ENCODE measurements around the gene MOAP1. TPM values are rescaled to one million over a fixed set of nuclear protein-coding genes. Genes with fewer than 3 reads are reported as not detected.

The MOAP1 gene
- total RNA-seq, 4 donors from 2014 or later = 14.6 to 37.1 (median 20.4) TPM

- Histone ChIP-seq H3K9me3 (no peaks in the 10 kb centered on the region), H3K27me3 (no peaks in the 10 kb centered on the region), H3K4me3 (no peak overlapping the region), H3K4me1 (peaks cover 0 to 5% of the 10 kb centered on the region in 2 donors), H3K27ac (no peak overlapping the region), H3K36me3 (no peaks in the 10 kb centered on the region)
- no peak for TF ChIP-seq CTCF (IDR thresholded peaks at IDR 0.05)
- TF ChIP-seq POLR2A (IDR thresholded peaks at IDR 0.05) = no peak
- intact Hi-C loops (cut with DNase I; ENCODE audit: low total_unique reads) = no loop called here
- DNase-seq = no peak
Observed at GRCh38 chr14:93212432-93212831, 27.7 kb upstream of the MOAP1 start.

- H3K27ac ChIP-seq = peak overlapping the region; percentile 47 to 83
- TF ChIP-seq POLR2A (IDR thresholded peaks at IDR 0.05) (no peak), CTCF (IDR thresholded peaks at IDR 0.05) (peak in 1 of 4 experiments; percentile 3)
- H3K4me3 ChIP-seq = peak overlapping the region; percentile 77 to 79
- H3K27me3 ChIP-seq = no peaks in the 10 kb centered on the region
- intact Hi-C loops (cut with DNase I; ENCODE audit: low total_unique reads) = no loop called here
- no peaks in the 10 kb centered on the region for H3K36me3 ChIP-seq
- H3K9me3 ChIP-seq = no peaks in the 10 kb centered on the region
- H3K4me1 ChIP-seq = peaks cover 0 to 5% of the 10 kb centered on the region in 2 donors
- DNase-seq = peak in 1 of 2 donors; percentile 44
Observed at GRCh38 chr14:93207468-93208308, 23.0 kb upstream of the MOAP1 start.

- TF ChIP-seq POLR2A (IDR thresholded peaks at IDR 0.05) = peak; percentile 59 to 61
- peak; percentile 23 to 52 (median 40) for TF ChIP-seq CTCF (IDR thresholded peaks at IDR 0.05)
- DNase-seq = peak; percentile 94
- Histone ChIP-seq H3K4me3 (peak within 1 kb of the TSS; percentile 77 to 79), H3K36me3 (no peaks in the 10 kb centered on the region), H3K9me3 (no peaks in the 10 kb centered on the region), H3K27ac (peak within 1 kb of the TSS; percentile 67 to 84), H3K4me1 (peaks cover 0 to 5% of the 10 kb centered on the region in 2 donors), H3K27me3 (no peaks in the 10 kb centered on the region)
- intact Hi-C loops (cut with DNase I; ENCODE audit: low total_unique reads) = no loop called here
Observed at GRCh38 chr14:93206793-93207467, 22.2 kb upstream of the MOAP1 start, which contains the start of the genes GON7 and UBR7. TSS of gene GON7 (minus strand) at chr14:93207065. CDS start at chr14:93207037, 28 bp downstream. TSS of gene UBR7 (plus strand) at chr14:93207256. CDS start at chr14:93207292, 36 bp downstream.

GRCh38 chr14:93201155-93201704, 16.5 kb upstream of the MOAP1 start:
- H3K27me3 ChIP-seq = no peaks in the 10 kb centered on the region
- no peaks in the 10 kb centered on the region for H3K36me3 ChIP-seq
- no peaks in the 10 kb centered on the region for H3K9me3 ChIP-seq
- H3K4me1 ChIP-seq = no peaks in the 10 kb centered on the region
- no peak overlapping the region for H3K4me3 ChIP-seq
- H3K27ac ChIP-seq = no peak overlapping the region
- DNase-seq = no peak
- no peak for TF ChIP-seq CTCF (IDR thresholded peaks at IDR 0.05)
- intact Hi-C loops (cut with DNase I; ENCODE audit: low total_unique reads) = no loop called here
